Upper lobe of right lung (tissue), 1 donor: ENCODE data around the gene TATDN3. TPM values are rescaled to one million over a fixed set of nuclear protein-coding genes. Genes with fewer than 3 reads are reported as not detected.
"Not testable (repeated sequence)": the region's sequence is repeated elsewhere in the genome, so short reads cannot be mapped to it uniquely, and the experiment has no call there.

ENCODE experiments used
- ATAC-seq: fragments of 200-7000 bp; cut with Tn5 transposase; one replicate; pipeline ENCODE4 v1.9.1; 2020; ENCODE audit warnings: mild to moderate bottlenecking, moderate library complexity
- DNase-seq: peaks from one replicate; pipeline ENCODE4 v3.0.0-alpha.2; 2020
- H3K27ac ChIP-seq: fragments of 200-600 bp; one replicate; pipeline ENCODE4 v1.8.0; 2022
- H3K27me3 ChIP-seq: fragments of 200-600 bp; one replicate; pipeline ENCODE4 v1.8.0; 2022; ENCODE audit warnings: mild to moderate bottlenecking
- H3K36me3 ChIP-seq: fragments of 200-600 bp; one replicate; pipeline ENCODE4 v1.8.0; 2022
- H3K4me1 ChIP-seq: fragments of 200-600 bp; one replicate; pipeline ENCODE4 v1.8.0; 2022
- H3K4me3 ChIP-seq: fragments of 200-600 bp; one replicate; pipeline ENCODE4 v1.8.0; 2022; ENCODE audit warnings: mild to moderate bottlenecking
- H3K9me3 ChIP-seq: fragments of 200-600 bp; one replicate; pipeline ENCODE4 v1.8.0; 2022
- intact Hi-C: fragments of 100-400 bp; cut with DNase I; formaldehyde crosslinking; loops from one replicate; pipeline ENCODE4 v1.11.0; 2022
- total RNA-seq: library from RNA; stranded (reverse); fragmentation: NEBNext Ultra II Directional; extraction: Animal tissue kit (Norgen Biotek cat#: 25700); gene quantifications from one replicate; pipeline ENCODE4 v1.2.1, GENCODE V29; 2021
- TF ChIP-seq, protein P1 (sequence below): fragments of 200-600 bp; IDR thresholded peaks from one replicate; pipeline ENCODE4 v1.8.0; 2022; ENCODE audit warnings: antibody characterized with exemption
- donor health status: DM: no; HTN: yes; CAD: no; lungs with severe emphysema.

Gene TATDN3
- total RNA-seq, 1 donor from 2014 or later: 13.0 TPM

DNA sequence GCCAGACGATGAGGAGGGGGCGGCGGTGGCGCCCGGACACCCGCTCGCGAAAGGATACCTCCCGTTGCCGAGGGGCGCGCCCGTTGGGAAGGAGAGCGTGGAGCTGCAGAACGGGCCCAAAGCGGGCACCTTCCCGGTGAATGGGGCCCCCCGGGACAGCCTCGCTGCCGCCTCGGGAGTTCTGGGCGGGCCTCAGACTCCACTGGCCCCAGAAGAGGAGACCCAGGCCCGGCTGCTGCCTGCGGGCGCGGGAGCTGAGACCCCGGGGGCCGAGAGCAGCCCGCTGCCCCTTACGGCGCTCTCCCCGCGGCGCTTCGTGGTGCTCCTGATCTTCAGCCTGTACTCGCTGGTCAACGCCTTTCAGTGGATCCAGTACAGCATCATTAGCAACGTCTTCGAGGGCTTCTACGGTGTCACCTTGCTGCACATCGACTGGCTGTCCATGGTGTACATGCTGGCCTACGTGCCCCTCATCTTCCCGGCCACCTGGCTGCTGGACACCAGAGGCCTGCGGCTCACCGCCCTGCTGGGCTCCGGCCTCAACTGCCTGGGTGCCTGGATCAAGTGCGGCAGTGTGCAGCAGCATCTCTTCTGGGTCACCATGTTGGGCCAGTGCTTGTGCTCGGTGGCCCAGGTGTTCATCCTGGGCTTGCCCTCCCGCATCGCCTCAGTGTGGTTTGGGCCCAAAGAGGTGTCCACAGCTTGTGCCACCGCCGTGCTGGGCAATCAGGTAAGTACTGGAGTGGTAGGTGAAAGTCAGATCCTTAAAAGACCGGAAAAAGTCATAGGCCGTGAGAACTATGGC lies 67.0 kb downstream of the TATDN3 start:
- peak; percentile 73 for DNase-seq
- Histone ChIP-seq H3K36me3 (no peaks in the 10 kb centered on the region), H3K4me1 (peaks cover 21% of the 10 kb centered on the region), H3K27me3 (no peaks in the 10 kb centered on the region), H3K4me3 (peak overlapping the region; percentile 83), H3K9me3 (no peaks in the 10 kb centered on the region), H3K27ac (peak overlapping the region; percentile 89)
- ATAC-seq: peak; percentile 27
- intact Hi-C loops: no loop called here
- TF ChIP-seq, protein P1, sequence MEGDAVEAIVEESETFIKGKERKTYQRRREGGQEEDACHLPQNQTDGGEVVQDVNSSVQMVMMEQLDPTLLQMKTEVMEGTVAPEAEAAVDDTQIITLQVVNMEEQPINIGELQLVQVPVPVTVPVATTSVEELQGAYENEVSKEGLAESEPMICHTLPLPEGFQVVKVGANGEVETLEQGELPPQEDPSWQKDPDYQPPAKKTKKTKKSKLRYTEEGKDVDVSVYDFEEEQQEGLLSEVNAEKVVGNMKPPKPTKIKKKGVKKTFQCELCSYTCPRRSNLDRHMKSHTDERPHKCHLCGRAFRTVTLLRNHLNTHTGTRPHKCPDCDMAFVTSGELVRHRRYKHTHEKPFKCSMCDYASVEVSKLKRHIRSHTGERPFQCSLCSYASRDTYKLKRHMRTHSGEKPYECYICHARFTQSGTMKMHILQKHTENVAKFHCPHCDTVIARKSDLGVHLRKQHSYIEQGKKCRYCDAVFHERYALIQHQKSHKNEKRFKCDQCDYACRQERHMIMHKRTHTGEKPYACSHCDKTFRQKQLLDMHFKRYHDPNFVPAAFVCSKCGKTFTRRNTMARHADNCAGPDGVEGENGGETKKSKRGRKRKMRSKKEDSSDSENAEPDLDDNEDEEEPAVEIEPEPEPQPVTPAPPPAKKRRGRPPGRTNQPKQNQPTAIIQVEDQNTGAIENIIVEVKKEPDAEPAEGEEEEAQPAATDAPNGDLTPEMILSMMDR: no peak

DNA sequence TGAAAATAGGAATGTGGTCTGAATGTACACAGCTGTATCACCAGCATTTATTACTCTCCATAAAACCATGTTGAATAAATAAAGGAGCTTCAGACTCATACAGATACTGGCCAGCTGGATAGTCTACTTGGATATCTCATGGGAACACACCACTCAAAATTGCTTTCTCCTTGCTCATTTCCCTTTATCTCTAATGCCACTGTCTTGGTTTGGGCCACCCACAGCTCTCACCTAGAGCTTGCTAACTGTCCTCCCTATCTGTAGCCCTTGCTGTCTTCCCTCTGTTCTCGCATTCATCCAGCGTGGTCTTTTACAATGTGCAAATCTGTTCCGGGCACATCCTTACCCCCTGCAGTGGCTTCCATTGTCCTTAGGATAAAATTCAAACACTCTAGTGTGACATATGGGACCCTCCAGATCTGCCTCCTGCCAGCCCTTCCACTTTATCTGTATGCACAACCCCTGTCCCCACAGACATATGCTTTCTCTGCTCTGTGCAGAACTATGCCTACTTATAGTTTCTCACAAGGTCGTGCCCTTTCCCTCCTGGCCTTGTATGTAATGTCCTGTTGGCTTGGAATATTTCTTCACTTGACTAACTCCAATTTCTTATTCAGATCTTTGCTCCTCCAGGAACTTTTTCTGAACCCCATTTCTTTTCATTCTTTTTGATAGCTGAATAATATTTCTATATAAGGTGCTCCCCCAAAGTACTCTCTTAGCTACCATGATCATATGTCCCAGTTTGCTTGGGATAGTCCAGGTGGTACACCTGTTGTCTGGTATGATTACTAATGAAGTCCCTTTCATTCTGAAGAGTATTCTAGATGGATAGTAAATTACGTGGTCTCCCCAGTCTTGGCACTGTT lies 69.3 kb downstream of the TATDN3 start:
- Histone ChIP-seq H3K27me3 (no peaks in the 10 kb centered on the region), H3K27ac (no peak overlapping the region), H3K4me1 (peaks cover 21% of the 10 kb centered on the region), H3K9me3 (no peaks in the 10 kb centered on the region), H3K36me3 (no peaks in the 10 kb centered on the region), H3K4me3 (no peak overlapping the region)
- DNase-seq (no peak), ATAC-seq (no peak)
- intact Hi-C loops: no loop called here
- TF ChIP-seq, protein P1: no peak

- TF ChIP-seq, protein P1: no peak
- H3K27me3 ChIP-seq: no peaks in the 10 kb centered on the region
- no peak for ATAC-seq
- no peaks in the 10 kb centered on the region for H3K9me3 ChIP-seq
- intact Hi-C loops: no loop called here
- DNase-seq: no peak
- H3K4me1 ChIP-seq: peaks cover 18% of the 10 kb centered on the region
- peaks cover 3% of the 10 kb centered on the region for H3K36me3 ChIP-seq
- H3K4me3 ChIP-seq: no peak overlapping the region
- H3K27ac ChIP-seq: no peak overlapping the region
Observed at GRCh38 chr1:212862111-212862690, 70.5 kb downstream of the TATDN3 start.

GRCh38 chr1:212863345-212863744 lies 71.7 kb downstream of the TATDN3 start:
- H3K4me3 ChIP-seq, intact Hi-C loops, H3K27me3 ChIP-seq, ATAC-seq, DNase-seq, H3K9me3 ChIP-seq, H3K27ac ChIP-seq, H3K36me3 ChIP-seq: not testable (repeated sequence)
- peaks cover 15% of the 10 kb centered on the region for H3K4me1 ChIP-seq

- ATAC-seq: no peak
- Histone ChIP-seq H3K4me1 (peaks cover 9% of the 10 kb centered on the region), H3K4me3 (no peak overlapping the region)
Observed at GRCh38 chr1:212864201-212864600, 72.5 kb downstream of the TATDN3 start.

More at GRCh38 chr1:212864201-212864600, 72.5 kb downstream of the TATDN3 start:
- H3K9me3 ChIP-seq: no peaks in the 10 kb centered on the region
- no peak for DNase-seq
- no peak overlapping the region for H3K27ac ChIP-seq
- TF ChIP-seq, protein P1: no peak
- intact Hi-C loops: no loop called here
- H3K27me3 ChIP-seq: no peaks in the 10 kb centered on the region
- peaks cover 13% of the 10 kb centered on the region for H3K36me3 ChIP-seq

Other genes with a start within 250 kb of the TATDN3 start
- 28.9 TPM for gene ATF3, start 183.1 kb upstream of the TATDN3 start, total RNA-seq
- gene BATF3, start 92.1 kb upstream of the TATDN3 start, total RNA-seq: 10.0 TPM
- gene NSL1, start 117 bp upstream of the TATDN3 start, total RNA-seq: 30.2 TPM
- gene SPATA45, start 55.8 kb downstream of the TATDN3 start, total RNA-seq: not detected
- 11.3 TPM for gene FLVCR1, start 66.4 kb downstream of the TATDN3 start, total RNA-seq
- gene VASH2, start 158.6 kb downstream of the TATDN3 start, total RNA-seq: 1.9 TPM
- 32.9 TPM for gene ANGEL2, start 224.0 kb downstream of the TATDN3 start, total RNA-seq